ENCODE data around the gene MAPK8IP3.

Gene MAPK8IP3

DNA sequence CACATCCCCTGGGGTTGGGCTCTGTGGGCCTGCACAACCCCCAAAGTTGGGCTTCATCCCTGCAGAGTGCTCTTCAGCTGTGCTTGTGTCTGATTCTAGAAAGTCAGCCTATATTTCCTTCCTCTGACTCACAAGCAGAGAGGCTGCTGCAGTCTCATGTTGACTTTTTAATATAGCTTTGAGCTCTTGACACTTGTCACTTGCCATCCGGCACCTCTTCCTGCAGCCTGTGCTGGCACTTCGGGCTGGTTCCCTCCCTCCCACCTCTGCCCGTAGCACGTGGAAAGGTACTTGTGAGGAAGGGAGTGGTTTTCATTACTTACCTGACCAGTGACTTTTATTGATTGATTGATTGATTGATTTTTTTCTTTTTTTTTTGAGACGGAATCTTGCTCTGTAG, 47.0 kb upstream of the MAPK8IP3 start:
- Histone ChIP-seq H2BK5ac (ENCODE audit: low read depth, low read length, poor library complexity, severe bottlenecking) (no peak overlapping the region), H3K4me3 (ENCODE audit: insufficient read depth in 1 of 2, low read depth in 1 of 2, low read length in 2 of 2) (no peak overlapping the region), H3K9ac (ENCODE audit: low read length) (no peak overlapping the region), H3K9me3 (ENCODE audit: control insufficient read depth, low read length) (no peaks in the 10 kb centered on the region), H3K79me1 (replicated peaks; ENCODE audit: low read length, poor library complexity, severe bottlenecking) (peaks cover 50% of the 10 kb centered on the region), H3K4me1 (ENCODE audit: control insufficient read depth, insufficient read depth, low read depth, low read length) (peaks cover 3% of the 10 kb centered on the region), H3K18ac (ENCODE audit: low read depth in 1 of 2, low read length in 2 of 2) (no peak overlapping the region), H3K14ac (ENCODE audit: low read length in 2 of 2) (no peak overlapping the region), H2AK5ac (ENCODE audit: low read length, severe bottlenecking) (no peak overlapping the region), H3K23ac (ENCODE audit: low read length in 2 of 2) (no peak overlapping the region), H3K4ac (ENCODE audit: low read depth in 1 of 2, low read length in 2 of 2) (no peak overlapping the region), H2BK15ac (ENCODE audit: low read depth, poor library complexity, severe bottlenecking) (no peak overlapping the region), H3K36me3 (ENCODE audit: control insufficient read depth in 1 of 2, insufficient read depth in 2 of 2, low read depth in 1 of 2, low read length in 2 of 2) (peaks cover 87 to 90% of the 10 kb centered on the region in 2 experiments), H4K8ac (ENCODE audit: low read length) (no peak overlapping the region), H2BK120ac (ENCODE audit: low read depth, low read length) (no peak overlapping the region), H2BK12ac (ENCODE audit: low read length in 2 of 2) (no peak overlapping the region), H3K4me2 (ENCODE audit: low read length, poor library complexity, severe bottlenecking) (no peak overlapping the region), H3K27ac (ENCODE audit: low read length, poor library complexity, severe bottlenecking) (no peak overlapping the region), H2AFZ (ENCODE audit: low read depth, low read length) (no peak overlapping the region), H4K91ac (ENCODE audit: low read length) (no peak overlapping the region), H3K27me3 (ENCODE audit: control insufficient read depth in 1 of 2, insufficient read depth in 1 of 2, low read length in 2 of 2) (no peaks in the 10 kb centered on the region)
- 96% methylated on average over 5 of the region's 5 CpGs for WGBS
- DNase-seq, result no peak

DNA sequence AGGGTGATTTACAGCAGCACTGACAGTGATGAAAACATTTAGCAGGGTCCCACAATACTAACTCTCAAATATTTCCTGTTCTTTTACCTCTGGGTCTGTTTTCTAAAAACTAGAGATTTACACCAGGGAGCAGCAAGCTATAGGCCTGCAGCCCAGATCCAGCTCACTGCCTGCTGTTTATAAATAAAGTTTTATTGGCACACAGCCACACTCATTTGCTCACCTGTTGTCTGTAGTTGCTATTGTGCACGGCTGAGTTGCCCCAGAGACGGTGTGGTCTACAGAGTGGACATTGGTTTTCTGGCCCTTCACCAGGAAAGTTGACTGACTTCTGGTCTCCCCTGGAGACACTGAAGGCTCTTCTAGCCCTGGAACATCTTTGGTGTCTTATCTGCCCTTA, 44.2 kb upstream of the MAPK8IP3 start:
- Histone ChIP-seq H3K9ac (ENCODE audit: low read length) (no peak overlapping the region), H4K91ac (ENCODE audit: low read length) (no peak overlapping the region), H2BK120ac (ENCODE audit: low read depth, low read length) (no peak overlapping the region), H2BK5ac (ENCODE audit: low read depth, low read length, poor library complexity, severe bottlenecking) (no peak overlapping the region), H3K4me3 (ENCODE audit: insufficient read depth in 1 of 2, low read depth in 1 of 2, low read length in 2 of 2) (no peak overlapping the region), H3K27ac (ENCODE audit: low read length, poor library complexity, severe bottlenecking) (no peak overlapping the region), H3K79me1 (replicated peaks; ENCODE audit: low read length, poor library complexity, severe bottlenecking) (peaks cover 39% of the 10 kb centered on the region), H3K36me3 (ENCODE audit: control insufficient read depth in 1 of 2, insufficient read depth in 2 of 2, low read depth in 1 of 2, low read length in 2 of 2) (peaks cover 87% of the 10 kb centered on the region in 2 experiments), H2BK12ac (ENCODE audit: low read length in 2 of 2) (no peak overlapping the region), H2AFZ (ENCODE audit: low read depth, low read length) (no peak overlapping the region), H2AK5ac (ENCODE audit: low read length, severe bottlenecking) (no peak overlapping the region), H2BK15ac (ENCODE audit: low read depth, poor library complexity, severe bottlenecking) (no peak overlapping the region), H3K4me1 (ENCODE audit: control insufficient read depth, insufficient read depth, low read depth, low read length) (peaks cover 8% of the 10 kb centered on the region), H3K14ac (ENCODE audit: low read length in 2 of 2) (no peak overlapping the region), H3K18ac (ENCODE audit: low read depth in 1 of 2, low read length in 2 of 2) (no peak overlapping the region), H3K23ac (ENCODE audit: low read length in 2 of 2) (no peak overlapping the region), H3K4ac (ENCODE audit: low read depth in 1 of 2, low read length in 2 of 2) (no peak overlapping the region), H4K8ac (ENCODE audit: low read length) (no peak overlapping the region), H3K27me3 (ENCODE audit: control insufficient read depth in 1 of 2, insufficient read depth in 1 of 2, low read length in 2 of 2) (no peaks in the 10 kb centered on the region), H3K4me2 (ENCODE audit: low read length, poor library complexity, severe bottlenecking) (no peak overlapping the region), H3K9me3 (ENCODE audit: control insufficient read depth, low read length) (no peaks in the 10 kb centered on the region)
- 92% methylated on average over 2 of the region's 2 CpGs for WGBS
- DNase-seq, result no peak

DNA sequence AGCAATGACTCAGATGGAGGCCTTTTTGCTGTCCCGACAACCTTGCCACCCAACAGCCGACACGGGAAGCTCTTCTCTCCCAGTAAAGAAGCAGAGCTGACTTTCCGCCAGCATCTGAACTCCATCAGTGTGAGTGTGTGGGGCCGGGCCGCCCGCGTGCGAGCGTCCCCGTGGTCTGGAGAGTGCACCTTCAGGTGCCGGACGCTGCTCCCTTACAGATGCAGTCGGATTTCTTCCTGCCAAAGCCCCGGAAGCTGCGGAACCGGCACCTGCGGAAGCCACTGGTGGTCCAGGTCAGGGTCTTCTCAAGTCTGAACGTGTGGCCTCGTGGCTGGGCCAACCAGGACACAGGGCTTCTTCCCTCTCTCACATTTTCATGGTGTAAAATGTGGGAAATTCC, 43.5 kb upstream of the MAPK8IP3 start:
- Histone ChIP-seq H2BK5ac (ENCODE audit: low read depth, low read length, poor library complexity, severe bottlenecking) (no peak overlapping the region), H2AK5ac (ENCODE audit: low read length, severe bottlenecking) (no peak overlapping the region), H3K4me3 (ENCODE audit: insufficient read depth in 1 of 2, low read depth in 1 of 2, low read length in 2 of 2) (no peak overlapping the region), H3K4ac (ENCODE audit: low read depth in 1 of 2, low read length in 2 of 2) (no peak overlapping the region), H4K91ac (ENCODE audit: low read length) (no peak overlapping the region), H2BK15ac (ENCODE audit: low read depth, poor library complexity, severe bottlenecking) (no peak overlapping the region), H2AFZ (ENCODE audit: low read depth, low read length) (no peak overlapping the region), H3K27ac (ENCODE audit: low read length, poor library complexity, severe bottlenecking) (no peak overlapping the region), H3K4me1 (ENCODE audit: control insufficient read depth, insufficient read depth, low read depth, low read length) (peaks cover 8% of the 10 kb centered on the region), H3K79me1 (replicated peaks; ENCODE audit: low read length, poor library complexity, severe bottlenecking) (peaks cover 40% of the 10 kb centered on the region), H2BK120ac (ENCODE audit: low read depth, low read length) (no peak overlapping the region), H3K4me2 (ENCODE audit: low read length, poor library complexity, severe bottlenecking) (no peak overlapping the region), H3K23ac (ENCODE audit: low read length in 2 of 2) (no peak overlapping the region), H3K18ac (ENCODE audit: low read depth in 1 of 2, low read length in 2 of 2) (no peak overlapping the region), H2BK12ac (ENCODE audit: low read length in 2 of 2) (no peak overlapping the region), H3K14ac (ENCODE audit: low read length in 2 of 2) (no peak overlapping the region), H3K9ac (ENCODE audit: low read length) (no peak overlapping the region), H4K8ac (ENCODE audit: low read length) (no peak overlapping the region), H3K9me3 (ENCODE audit: control insufficient read depth, low read length) (no peaks in the 10 kb centered on the region), H3K36me3 (ENCODE audit: control insufficient read depth in 1 of 2, insufficient read depth in 2 of 2, low read depth in 1 of 2, low read length in 2 of 2) (peaks cover 87% of the 10 kb centered on the region in 2 experiments), H3K27me3 (ENCODE audit: control insufficient read depth in 1 of 2, insufficient read depth in 1 of 2, low read length in 2 of 2) (no peaks in the 10 kb centered on the region)
- 99% methylated on average over 20 of the region's 20 CpGs for WGBS
- no peak for DNase-seq

DNA sequence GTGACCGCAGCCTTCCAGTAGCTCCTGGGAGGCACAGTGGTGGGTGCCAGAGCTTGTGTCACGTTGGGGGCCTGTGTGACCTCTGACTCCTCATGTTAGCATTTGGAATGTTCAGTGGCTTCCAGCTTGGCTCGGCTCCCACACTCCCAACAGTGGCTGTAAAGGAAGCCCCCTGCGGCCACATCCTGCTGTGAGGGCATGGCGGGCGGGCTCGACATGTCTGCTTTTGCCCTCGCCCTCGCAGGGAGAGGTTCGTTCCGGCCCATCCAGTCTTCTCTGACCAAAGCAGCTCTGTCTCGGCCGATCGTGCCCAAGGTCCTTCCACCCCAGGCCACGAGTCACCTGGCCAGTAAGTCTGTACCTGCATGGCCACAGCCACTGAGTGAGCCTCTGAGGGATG, 40.2 kb upstream of the MAPK8IP3 start:
- no peak overlapping the region for H3K4ac ChIP-seq (ENCODE audit: low read depth in 1 of 2, low read length in 2 of 2)
- H3K79me1 ChIP-seq (replicated peaks; ENCODE audit: low read length, poor library complexity, severe bottlenecking), result peaks cover 40% of the 10 kb centered on the region
- no peak overlapping the region for H3K4me3 ChIP-seq (ENCODE audit: insufficient read depth in 1 of 2, low read depth in 1 of 2, low read length in 2 of 2)
- H4K8ac ChIP-seq (ENCODE audit: low read length), result no peak overlapping the region
- H3K27ac ChIP-seq (ENCODE audit: low read length, poor library complexity, severe bottlenecking), result no peak overlapping the region
- H2BK120ac ChIP-seq (ENCODE audit: low read depth, low read length), result no peak overlapping the region
- H2BK5ac ChIP-seq (ENCODE audit: low read depth, low read length, poor library complexity, severe bottlenecking), result no peak overlapping the region
- no peak overlapping the region for H3K23ac ChIP-seq (ENCODE audit: low read length in 2 of 2)
- no peak overlapping the region for H2BK12ac ChIP-seq (ENCODE audit: low read length in 2 of 2)
- peaks cover 90% of the 10 kb centered on the region in 2 experiments for H3K36me3 ChIP-seq (ENCODE audit: control insufficient read depth in 1 of 2, insufficient read depth in 2 of 2, low read depth in 1 of 2, low read length in 2 of 2)
- no peak overlapping the region for H3K4me2 ChIP-seq (ENCODE audit: low read length, poor library complexity, severe bottlenecking)
- no peak for DNase-seq
- no peak overlapping the region for H2BK15ac ChIP-seq (ENCODE audit: low read depth, poor library complexity, severe bottlenecking)
- no peaks in the 10 kb centered on the region for H3K9me3 ChIP-seq (ENCODE audit: control insufficient read depth, low read length)
- no peak overlapping the region for H4K91ac ChIP-seq (ENCODE audit: low read length)
- no peak overlapping the region for H2AK5ac ChIP-seq (ENCODE audit: low read length, severe bottlenecking)
- H2AFZ ChIP-seq (ENCODE audit: low read depth, low read length), result no peak overlapping the region
- no peak overlapping the region for H3K9ac ChIP-seq (ENCODE audit: low read length)
- no peak overlapping the region for H3K14ac ChIP-seq (ENCODE audit: low read length in 2 of 2)
- H3K4me1 ChIP-seq (ENCODE audit: control insufficient read depth, insufficient read depth, low read depth, low read length), result peaks cover 5% of the 10 kb centered on the region
- WGBS, result 95% methylated on average over 14 of the region's 15 CpGs
- no peak overlapping the region for H3K18ac ChIP-seq (ENCODE audit: low read depth in 1 of 2, low read length in 2 of 2)
- H3K27me3 ChIP-seq (ENCODE audit: control insufficient read depth in 1 of 2, insufficient read depth in 1 of 2, low read length in 2 of 2), result no peaks in the 10 kb centered on the region

All from mesenchymal stem cell (in vitro differentiated cells and primary cell).